ENCODE data around the gene TPO.

Gene TPO

GRCh38 chr2:1586251-1586922 lies 173.1 kb downstream of the TPO start:
- no peak for DNase-seq
- no peak overlapping the region for H3K27ac ChIP-seq
- no peaks in the 10 kb centered on the region for H3K36me3 ChIP-seq
- TF ChIP-seq CTCF (IDR thresholded peaks at IDR 0.05), result no peak
- H3K4me3 ChIP-seq, result no peak overlapping the region
- intact Hi-C loops (cut with DNase I; ENCODE audit: low total_unique reads), result no loop called here
- peaks cover 0 to under 1% (median under 1%) of the 10 kb centered on the region in 4 donors for H3K4me1 ChIP-seq
- peaks cover 0 to 20% of the 10 kb centered on the region in 2 donors for H3K27me3 ChIP-seq
- no peaks in the 10 kb centered on the region for H3K9me3 ChIP-seq

- intact Hi-C loops (cut with DNase I; ENCODE audit: low total_unique reads), result no loop called here
- no peak for DNase-seq
Observed at GRCh38 chr2:1586923-1587840, 173.9 kb downstream of the TPO start.

GRCh38 chr2:1588051-1588977 lies 175.1 kb downstream of the TPO start:
- DNase-seq, result peak in 1 of 2 donors; percentile 59

More at GRCh38 chr2:1586923-1587840, 173.9 kb downstream of the TPO start:
- Histone ChIP-seq H3K27ac (no peak overlapping the region), H3K4me1 (peaks cover 0 to 9% (median 5%) of the 10 kb centered on the region in 4 donors), H3K9me3 (no peaks in the 10 kb centered on the region), H3K36me3 (no peaks in the 10 kb centered on the region), H3K4me3 (no peak overlapping the region), H3K27me3 (peaks cover 0 to 16% of the 10 kb centered on the region in 2 donors)
- no peak for TF ChIP-seq CTCF (IDR thresholded peaks at IDR 0.05)

GRCh38 chr2:1588978-1589621 lies 175.8 kb downstream of the TPO start:
- Histone ChIP-seq H3K27ac (no peak overlapping the region), H3K9me3 (no peaks in the 10 kb centered on the region), H3K27me3 (peaks cover 0 to 16% of the 10 kb centered on the region in 2 donors), H3K4me1 (peaks cover 0 to 13% (median 10%) of the 10 kb centered on the region in 4 donors), H3K4me3 (no peak overlapping the region), H3K36me3 (no peaks in the 10 kb centered on the region)
- no peak for TF ChIP-seq CTCF (IDR thresholded peaks at IDR 0.05)
- peak in 1 of 2 donors; percentile 27 for DNase-seq
- intact Hi-C loops (cut with DNase I; ENCODE audit: low total_unique reads), result no loop called here

More at GRCh38 chr2:1588051-1588977, 175.1 kb downstream of the TPO start:
- Histone ChIP-seq H3K36me3 (no peaks in the 10 kb centered on the region), H3K27me3 (peaks cover 0 to 16% of the 10 kb centered on the region in 2 donors), H3K4me3 (no peak overlapping the region), H3K9me3 (no peaks in the 10 kb centered on the region), H3K27ac (no peak overlapping the region), H3K4me1 (peaks cover 0 to 13% (median 10%) of the 10 kb centered on the region in 4 donors)
- TF ChIP-seq CTCF (IDR thresholded peaks at IDR 0.05), result no peak
- intact Hi-C loops (cut with DNase I; ENCODE audit: low total_unique reads), result no loop called here
